8988T (cell line): ENCODE measurements around the gene BSDC1.
"Not testable (repeated sequence)": the region's sequence is repeated elsewhere in the genome, so short reads cannot be mapped to it uniquely, and the experiment has no call there.

ENCODE experiments used
- DNase-seq: peaks from one replicate; pipeline ENCODE4 v3.0.0; 2011

The BSDC1 gene, protein sequence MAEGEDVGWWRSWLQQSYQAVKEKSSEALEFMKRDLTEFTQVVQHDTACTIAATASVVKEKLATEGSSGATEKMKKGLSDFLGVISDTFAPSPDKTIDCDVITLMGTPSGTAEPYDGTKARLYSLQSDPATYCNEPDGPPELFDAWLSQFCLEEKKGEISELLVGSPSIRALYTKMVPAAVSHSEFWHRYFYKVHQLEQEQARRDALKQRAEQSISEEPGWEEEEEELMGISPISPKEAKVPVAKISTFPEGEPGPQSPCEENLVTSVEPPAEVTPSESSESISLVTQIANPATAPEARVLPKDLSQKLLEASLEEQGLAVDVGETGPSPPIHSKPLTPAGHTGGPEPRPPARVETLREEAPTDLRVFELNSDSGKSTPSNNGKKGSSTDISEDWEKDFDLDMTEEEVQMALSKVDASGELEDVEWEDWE

DNA sequence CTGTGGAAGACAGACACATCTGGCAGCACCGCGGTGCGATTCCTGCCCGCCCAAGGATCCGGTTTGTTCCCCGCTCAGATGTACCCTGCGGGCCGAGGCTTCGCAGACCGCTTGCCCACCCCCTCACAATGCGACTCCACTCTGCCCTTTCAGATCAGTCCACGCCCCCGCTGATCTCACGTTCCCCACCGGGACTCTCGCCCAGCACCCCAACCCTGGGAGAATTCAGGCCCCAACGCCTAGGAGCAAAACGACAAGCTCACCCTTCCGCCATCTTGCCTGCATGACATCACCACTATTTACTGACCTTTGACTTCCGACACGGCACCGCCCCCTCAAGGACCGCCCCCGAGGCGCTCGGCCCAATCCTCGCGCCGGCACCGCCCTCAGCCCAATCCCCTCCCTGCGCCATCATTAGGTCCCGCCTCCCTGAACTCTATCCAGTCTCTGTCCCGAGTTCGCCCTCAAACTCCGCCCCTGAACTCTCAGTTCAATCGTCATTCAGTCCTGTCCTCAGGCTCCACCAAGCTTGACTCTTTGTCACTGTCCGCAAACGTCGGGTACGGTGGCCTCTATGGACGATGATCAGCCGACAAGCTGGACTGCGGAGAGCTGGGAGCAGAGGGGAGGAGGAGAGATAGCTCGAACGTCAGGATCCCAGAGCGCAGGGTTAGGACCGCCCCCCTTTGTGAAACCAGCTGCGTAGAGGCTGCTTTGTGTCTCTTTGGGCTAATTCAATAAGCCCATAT, at the start of gene BSDC1:
TSS of gene BSDC1 (minus strand) at position 301 of the 749 bp plus-strand sequence. CDS start at position 274, 27 bp downstream.
- DNase-seq = peak; percentile 55

DNA sequence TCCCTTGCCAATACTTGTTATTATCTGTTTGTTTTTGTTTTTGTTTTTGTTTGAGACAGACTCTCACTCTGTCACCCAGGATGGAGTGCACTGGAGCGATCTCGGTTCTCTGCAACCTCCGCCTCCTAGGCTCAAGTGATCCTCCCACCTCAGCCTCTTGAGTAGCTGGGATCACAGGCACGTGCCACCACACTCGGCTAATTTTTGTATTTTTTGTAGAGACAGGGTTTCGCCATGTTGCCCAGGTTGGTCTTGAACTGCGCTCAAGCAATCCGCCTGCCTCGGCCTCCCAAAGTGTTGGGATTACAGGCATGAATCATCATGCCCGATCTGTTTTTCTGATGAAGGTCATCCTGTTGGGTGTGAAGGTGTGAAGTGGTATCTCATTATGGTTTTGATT, 47.2 kb upstream of the BSDC1 start:
- not testable (repeated sequence) for DNase-seq

DNA sequence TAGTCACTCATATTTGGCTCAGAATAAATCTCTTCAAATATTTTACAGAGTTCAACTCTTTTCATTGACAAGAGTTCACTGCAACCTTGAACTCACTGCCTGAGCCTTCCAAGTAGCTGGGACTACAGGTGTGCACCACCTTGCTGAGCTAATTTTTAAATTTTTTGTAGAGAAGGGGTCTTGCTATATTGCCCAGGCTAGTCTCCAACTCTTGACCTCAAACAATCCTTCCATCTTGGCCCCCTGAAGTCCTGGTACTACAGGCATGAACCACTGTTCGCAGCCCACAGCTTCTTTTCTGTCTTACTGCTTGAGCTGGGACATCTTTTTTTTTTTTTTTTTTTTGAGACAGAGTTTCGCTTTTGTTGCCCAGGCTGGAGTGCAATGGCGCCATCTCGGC, 44.5 kb upstream of the BSDC1 start:
- DNase-seq = not testable (repeated sequence)

DNA sequence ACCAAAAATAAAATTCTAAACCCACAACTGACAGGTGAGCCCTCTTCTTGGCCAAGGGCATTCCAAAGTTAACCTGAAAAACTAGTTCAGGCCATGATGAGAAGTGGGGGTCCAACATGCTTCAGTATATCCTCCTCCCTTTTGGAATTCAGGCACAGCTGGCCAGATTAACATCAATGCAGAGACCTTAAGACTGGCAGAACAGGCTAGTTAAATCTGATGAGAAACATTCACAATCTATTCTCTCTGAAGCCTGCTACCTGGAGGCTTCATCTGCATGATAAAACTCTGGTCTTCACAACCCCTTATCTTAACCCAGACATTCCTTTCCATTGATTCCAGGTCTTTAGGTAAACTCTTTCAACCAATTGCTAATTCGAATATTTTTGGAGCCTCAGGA, 43.9 kb upstream of the BSDC1 start:
- DNase-seq = no peak

DNA sequence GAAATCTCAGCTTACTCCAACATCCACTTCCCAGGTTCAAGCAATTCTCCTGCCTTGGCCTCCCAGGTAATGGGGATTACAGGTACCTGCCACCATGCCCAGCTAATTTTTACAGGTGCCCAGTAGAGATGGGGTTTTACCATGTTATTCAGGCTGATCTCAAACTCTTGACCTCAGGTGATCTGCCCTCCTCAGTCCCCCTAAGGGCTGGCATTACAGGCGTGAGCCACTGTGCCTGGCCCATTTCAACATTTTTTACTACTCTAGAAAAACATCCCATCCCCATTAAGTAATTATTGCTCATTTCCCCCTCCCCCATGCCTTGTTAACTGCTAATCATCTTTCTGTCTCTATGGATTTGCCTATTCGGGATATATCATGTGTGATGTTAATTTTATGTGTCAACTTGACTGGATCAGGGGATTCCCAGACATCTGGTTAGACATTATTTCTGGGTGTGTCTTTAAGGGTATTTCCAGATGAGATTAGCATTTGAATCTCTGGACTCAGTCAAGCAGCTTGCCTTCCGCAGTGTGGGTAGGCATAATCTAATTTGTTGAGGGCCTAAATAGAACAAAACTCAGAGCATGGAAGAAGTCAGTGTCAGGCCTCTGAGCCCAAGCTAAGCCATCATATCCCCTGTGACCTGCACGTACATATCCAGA, 37.6 kb upstream of the BSDC1 start:
- DNase-seq = no peak

DNA sequence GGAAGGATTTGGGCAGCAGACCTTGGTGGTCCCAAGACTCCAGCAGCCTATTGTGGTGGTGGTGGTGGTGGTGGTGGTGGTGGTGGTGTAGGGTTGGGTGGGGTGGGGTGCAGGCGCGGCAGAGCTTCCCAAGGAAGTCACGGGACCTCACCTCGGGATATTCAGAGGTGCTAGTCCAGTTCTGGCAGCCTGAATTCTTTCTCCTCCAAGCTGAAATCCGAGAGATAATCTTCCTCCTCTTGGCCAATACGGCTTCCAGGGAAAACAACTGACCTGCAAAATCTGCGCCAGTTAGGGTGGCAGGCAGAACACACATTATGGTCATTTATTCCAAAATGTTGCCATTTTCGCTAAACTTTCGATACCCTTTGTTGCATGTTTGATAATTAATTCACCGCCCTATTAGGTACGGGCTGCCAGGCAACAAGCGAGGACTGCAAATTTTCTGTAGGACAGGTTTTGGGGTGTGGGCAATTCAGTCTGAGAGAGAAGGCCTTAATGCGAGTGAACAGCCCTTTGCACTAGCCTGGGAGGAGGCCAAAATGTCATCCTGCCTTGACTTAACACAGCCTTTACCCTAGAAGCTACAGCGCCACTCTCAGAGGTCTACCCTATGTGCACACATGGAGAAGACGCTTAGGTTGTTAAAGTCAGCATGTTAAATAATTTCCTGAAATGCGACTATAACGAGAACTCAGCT, 33.2 kb upstream of the BSDC1 start:
- DNase-seq = no peak

DNA sequence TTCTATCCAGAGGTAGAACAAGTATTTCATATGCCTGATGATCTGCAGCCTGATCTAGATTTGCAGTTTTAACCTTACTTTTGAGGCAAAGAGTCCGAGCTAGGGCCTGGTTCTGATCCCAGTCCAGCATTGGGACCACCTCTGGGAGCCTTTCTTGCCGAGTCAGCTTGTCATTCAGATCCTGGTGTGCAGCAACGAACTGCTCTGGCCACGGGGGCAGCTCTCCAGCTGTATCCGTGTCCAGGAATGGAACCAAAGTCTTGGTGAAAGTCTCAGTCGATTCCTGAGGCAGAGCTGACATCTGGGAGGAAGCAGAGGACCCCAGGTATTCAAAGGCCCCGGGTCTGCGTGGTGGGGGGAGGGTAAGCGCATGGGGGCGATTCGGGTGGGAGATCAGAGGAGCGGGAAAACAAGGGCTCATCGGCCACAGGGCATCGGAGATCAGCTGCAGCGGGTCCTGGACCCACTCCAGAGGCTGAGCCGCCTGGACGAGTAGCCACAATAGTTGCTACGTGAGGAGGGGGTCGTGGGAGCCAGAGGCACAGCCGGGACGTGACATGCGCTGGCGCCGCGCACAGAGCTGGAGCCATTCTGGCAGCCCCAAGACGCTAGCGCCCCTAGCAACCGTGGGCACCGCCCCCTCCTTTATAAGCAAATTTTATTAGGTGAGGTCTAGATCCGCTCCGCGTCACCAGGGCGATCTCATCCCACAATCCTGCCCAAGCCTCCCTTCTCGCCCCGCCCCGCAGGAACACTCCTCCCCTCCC, 32.4 kb upstream of the BSDC1 start:
- no peak for DNase-seq

DNA sequence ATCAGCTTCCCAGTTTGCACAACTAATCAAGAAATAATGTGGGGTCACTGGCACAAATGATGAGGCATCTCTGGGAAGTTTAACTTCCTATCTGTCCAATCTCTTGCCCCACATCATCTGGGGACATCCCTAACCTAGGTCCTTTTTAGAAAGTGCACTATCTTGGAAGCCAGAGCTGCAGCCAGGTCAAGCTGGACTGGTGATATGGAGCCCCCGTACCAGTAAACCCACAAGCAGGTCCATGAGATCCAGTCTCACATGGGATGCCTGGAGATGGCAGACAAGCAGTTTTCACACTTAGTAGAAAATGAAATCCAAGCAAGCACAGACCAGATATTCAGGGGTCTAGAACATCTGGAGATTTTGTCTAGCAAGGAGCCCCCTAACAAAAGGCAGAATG, 27.5 kb upstream of the BSDC1 start:
- no peak for DNase-seq

DNA sequence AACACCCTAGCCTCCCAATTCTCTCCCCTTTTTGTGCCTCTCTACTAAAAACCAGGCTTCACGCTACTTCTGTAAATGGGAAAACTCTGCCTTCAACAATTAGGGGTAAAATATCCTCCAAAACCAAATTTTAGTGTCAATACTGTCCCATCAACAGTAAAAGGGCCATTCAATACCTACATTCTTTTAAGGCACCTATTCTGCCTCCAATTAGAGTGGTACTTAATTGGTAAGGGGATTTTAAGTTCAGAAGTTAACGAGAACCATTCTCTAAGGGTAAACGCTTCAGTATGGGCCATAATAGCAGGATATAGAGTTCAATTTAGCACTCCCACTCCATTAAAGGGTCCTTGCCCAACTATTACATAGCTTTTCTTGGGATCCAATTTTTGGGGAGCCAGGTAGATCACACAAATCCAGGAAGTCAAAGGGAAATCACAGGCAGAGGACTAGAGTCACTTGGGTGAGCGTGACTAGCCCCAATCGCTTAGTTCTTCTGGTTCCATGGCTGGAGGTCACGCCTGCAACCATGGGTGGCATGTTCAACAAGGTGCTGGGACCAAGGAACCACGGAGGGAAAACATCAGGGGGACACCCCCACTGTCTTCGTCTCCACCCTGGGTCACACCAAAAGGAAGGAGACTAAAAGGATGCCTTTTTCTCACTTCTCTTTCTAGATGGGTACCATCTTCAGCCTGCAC, 20.1 kb upstream of the BSDC1 start:
- DNase-seq = no peak

DNA sequence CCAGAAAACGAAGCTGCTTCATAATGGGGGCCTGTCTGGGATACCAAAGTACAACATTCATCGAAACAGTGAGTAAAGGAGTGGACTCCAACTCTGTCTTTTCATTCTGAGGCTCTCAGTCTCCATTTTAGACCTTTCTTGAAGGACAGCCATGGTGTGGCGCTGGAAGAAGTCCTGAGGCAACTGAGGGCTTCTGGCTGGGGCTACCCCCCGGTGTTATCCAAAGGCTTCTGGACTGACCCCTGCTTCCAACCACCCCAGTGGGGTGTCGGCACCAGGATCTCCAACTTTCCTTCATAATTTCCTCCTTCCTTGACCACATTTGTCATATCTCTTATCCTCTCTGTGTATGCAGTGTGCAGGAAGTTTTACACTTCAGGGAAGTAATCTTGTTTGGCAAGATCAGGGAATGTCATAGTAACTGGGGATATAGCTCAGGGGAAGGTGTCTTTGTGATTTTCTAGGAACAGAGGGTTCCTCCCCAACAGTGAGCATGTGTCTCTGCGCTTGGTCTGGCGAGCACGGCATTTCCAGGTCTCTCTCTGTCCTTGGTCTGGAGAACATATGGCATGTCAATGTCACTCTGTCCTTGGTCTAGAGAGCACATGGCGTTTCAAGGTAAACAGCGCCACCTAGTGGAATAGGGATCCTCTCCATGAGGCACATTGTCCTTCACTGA, 19.4 kb upstream of the BSDC1 start:
- DNase-seq = no peak

DNA sequence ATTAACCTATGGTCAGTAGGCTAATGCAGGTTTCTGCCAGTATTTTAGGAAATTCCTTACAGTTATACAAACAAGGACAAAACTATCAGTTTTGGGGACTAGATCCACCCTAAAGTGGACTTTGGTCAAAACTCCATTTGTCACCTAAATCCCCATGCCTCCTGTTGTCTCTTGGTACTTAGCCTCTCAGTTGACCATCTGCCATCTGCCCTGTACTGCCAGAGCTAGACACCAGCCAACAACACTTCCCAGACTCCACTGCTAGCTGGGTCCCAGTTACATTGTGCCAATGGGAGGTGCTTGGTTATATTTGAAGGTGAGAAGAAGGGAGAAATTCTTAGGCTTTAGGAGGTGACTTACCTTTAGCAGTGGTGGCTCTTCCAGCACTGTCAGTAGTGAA, 17.0 kb upstream of the BSDC1 start:
- no peak for DNase-seq

DNA sequence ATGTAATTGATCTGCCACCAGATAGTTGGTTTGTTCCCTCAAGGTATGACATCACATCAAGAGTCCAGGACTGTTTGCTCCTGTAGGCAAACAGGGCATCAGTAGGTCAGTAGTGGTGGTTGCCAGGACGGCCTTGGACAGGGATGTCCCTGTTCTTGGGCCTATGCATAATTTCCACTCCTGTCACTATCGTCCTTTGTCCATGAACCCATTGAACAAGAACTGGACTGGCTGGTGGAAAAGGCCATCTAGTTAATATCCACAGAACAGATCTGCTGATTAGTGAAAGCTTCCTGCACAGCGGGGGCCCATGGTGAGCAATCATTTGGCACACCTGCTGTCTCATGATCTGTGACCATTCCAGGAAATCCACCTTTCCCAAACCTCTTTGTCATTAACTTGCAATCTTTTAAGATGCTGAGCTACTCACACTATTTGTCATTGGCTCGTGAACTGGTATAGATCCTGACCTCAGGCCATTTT, 12.4 kb upstream of the BSDC1 start:
- DNase-seq = no peak

DNA sequence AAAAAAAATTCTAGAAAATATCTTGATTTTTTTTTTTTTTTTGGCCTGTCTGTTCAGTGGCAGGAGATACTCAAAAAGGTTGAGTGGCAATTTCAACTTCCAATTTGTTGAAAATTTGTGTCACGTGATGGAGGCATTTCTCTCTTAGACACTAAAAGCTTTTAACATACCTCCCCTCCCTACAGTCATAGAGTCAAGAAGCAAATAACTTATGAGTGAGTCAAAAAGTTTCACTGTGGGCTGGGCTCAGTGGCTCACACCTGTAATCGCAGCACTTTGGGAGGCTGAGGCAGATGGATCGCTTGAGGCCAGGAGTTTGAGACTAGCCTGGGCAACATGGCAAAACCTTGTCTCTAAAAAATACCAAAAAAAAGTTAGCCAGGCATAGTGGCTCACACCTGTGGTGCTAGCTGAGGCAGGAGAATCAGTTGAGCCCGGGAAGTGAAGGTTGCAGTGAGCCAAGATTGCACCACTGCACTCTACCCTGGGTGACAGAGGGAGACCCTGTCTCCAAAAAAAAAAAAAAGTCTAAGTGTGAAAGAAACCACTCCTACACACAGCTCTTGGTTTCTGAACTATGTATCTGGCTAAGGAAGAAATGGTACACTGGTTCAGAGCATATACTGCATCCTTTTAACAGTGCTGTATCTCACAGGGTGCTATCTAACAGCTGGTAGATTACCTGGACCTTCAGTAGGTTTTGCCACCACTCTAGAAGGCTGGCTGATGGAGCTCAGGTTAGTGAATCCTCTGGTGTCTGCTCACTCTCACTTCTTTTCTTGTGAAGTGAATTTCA, 11.6 kb upstream of the BSDC1 start:
- no peak for DNase-seq

DNA sequence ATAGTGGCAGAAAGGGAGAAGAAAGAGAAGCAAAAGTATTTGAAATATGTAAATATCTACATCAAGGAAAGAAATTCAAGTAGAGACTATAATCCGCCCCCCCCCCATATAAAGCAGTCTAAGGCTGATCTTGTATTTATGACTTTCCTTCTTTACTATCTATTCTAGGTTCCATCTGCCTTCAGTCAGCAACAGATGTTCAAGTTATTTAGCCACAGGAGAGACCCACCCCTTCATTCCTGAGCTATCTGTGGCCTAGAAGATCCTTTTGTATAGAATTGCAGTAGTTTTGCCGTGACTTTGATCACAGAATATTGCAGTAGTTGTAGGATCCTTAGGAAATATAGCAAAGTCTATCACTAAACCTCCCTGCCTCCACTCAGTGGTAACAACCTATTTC, 10.7 kb upstream of the BSDC1 start:
- no peak for DNase-seq

DNA sequence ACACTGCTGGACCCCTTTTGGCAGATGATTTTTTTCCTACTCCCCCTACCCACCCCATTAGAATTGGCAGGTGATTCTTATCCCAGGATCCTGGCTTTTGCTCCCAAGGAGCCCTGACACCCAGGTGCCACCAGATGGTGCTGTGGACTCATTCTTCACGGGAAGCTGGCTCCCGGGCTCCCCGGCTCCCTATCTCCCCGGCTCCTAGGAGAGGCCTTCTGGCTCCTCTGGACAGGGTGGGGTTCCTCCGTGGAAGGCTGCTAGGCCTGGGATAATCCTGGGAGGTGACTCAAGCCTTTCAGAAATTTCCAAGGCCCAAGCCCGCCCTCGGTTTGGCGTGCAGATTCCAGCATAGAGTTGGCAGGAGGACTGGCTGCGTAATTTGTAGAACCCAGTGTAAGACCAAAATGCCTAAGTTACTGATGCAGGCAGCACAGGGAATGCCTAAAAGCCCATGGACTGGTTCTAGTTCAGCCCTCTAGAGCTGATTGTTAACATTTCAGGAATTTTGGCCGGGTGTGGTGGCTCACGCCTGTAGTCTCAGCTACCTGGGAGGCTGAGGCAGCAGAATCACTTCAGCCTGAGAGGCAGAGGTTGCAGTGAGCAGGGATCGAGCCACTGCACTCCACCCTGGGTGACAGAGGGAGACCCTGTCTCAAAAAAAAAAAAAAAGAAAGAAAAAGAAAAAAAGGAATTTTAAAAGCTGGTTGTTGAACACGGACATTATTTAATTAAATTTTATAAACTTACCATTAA, 6.8 kb upstream of the BSDC1 start:
- DNase-seq = peak; percentile 65

DNA sequence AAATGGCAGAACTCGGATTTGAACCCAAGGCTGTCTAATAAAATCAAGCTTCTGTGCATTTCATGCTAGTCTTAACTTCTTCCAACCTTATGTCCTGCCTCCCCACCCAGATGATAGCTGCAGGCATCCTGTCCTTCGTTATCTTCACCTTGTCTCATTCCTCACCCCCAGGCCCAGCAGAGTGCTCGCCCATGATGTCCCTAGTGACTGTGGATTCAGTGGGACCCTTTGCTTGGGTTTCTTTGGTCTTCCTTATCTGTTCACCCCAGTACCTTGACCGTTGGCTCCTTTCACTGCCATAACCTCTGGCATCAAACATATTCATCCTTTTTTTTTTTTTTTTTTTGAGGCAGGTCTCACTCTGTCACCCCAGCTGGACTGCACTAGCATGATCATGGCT, 5.6 kb upstream of the BSDC1 start:
- DNase-seq = no peak

DNA sequence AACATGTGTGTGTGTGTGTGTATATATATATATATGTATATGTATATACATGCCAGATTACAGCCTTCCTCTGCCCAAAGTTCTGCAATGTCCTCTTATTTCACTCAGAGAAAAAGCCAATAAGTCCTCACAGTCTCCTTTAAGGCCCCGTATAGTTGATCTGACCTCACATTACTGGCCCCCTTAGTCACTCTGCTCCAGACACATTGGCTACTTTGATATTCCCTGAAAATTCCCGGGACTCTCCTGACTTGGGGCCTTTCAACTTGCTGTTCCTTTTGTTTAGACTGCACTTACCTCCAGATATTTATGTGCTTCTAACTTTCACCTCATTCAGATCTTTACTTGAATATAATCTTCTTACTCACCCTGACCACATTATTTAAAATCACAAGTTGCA, 4.2 kb upstream of the BSDC1 start:
- DNase-seq = no peak

DNA sequence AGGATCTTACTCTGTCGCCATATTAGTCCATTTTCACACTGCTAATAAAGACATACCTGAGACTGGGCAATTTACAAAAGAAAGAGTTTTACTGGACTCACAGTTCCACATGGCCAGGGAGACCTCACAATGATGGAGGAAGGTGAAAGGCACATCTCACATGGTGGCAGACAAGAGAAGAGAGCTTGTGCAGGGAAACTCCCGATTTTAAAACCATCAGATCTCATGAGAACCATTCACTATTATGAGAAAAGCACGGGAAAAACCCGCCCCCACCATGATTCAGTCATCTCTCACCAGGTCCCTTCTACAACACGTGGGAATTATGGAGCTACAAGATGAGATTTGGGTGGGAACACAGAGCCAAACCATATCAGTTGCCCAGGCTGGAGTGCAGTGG, 2.3 kb upstream of the BSDC1 start:
- DNase-seq = not testable (repeated sequence)

DNA sequence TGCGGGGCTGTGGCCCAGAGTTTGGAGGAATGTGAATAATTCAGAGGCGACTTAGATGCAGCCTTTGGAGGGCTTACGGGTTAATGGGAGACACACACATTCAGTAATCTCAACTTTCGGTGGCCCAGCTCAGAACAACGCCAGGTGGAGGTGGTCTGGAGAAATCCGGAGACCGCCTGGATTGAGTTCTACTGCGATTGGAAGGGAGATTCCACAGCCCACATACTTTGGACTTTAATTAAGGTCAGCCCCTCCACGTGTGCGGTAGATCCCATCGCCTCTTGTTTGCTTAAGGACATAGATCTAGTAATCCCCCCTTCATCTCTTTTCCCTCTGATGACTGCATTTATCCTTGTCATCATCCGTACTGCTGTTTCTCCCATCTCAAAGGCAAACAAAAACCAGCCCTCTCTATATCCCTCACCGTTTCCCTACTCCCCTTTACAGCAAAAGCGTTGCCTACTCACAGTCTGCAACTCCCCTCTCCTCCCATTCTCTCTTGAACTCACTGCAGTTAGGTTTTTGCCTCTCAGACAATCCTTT, 720 bp upstream of the BSDC1 start:
- no peak for DNase-seq
